T-helper 17 cell (primary cell): Measurements from ENCODE around the gene CYP27B1. TPM values are rescaled to one million over a fixed set of nuclear protein-coding genes. Genes with fewer than 3 reads are reported as not detected.

Source experiments
- ATAC-seq: fragments of 150-1000 bp; cut with Tn5 transposase; 2 replicates; pipeline ENCODE4 v1.10.0; 2021; ENCODE audit warnings: mild to moderate bottlenecking, moderate library complexity
- DNase-seq, 3 donors: peaks; one replicate each; pipeline versions ENCODE4 v3.0.0 to v3.0.0-alpha.2; 2020 to 2021
- H3K9me3 ChIP-seq: one replicate; pipeline ENCODE4 v1.7.0; 2013; ENCODE audit warnings: low read length, mild to moderate bottlenecking; ENCODE audit not compliant: control insufficient read depth, poor library complexity, severe bottlenecking
- H3K27ac Mint-ChIP-seq: one replicate; pipeline ENCODE4 v1.8.0; 2022; ENCODE audit warnings: mild to moderate bottlenecking, moderate library complexity, mixed read lengths
- H3K27me3 Mint-ChIP-seq: one replicate; pipeline ENCODE4 v1.8.0; 2022; ENCODE audit warnings: mixed read lengths
- H3K36me3 Mint-ChIP-seq: one replicate; pipeline ENCODE4 v1.8.0; 2022; ENCODE audit warnings: low read depth, mixed read lengths
- H3K4me1 Mint-ChIP-seq: one replicate; pipeline ENCODE4 v1.8.0; 2022; ENCODE audit warnings: mild to moderate bottlenecking, mixed read lengths
- H3K4me3 Mint-ChIP-seq: one replicate; pipeline ENCODE4 v1.8.0; 2022; ENCODE audit warnings: mild to moderate bottlenecking, moderate library complexity, mixed read lengths
- total RNA-seq, 4 donors: library from RNA in 2 of 4; stranded (reverse) in 2 of 4; gene quantifications; one replicate each; pipeline ENCODE4 v1.2.3 and lab custom pipeline; 2022 to 2026

Gene CYP27B1
- total RNA-seq, 2 donors from 2014 or later: 1.4 to 1.7 TPM

GRCh38 chr12:57757771-57758170 is 9.1 kb downstream of the CYP27B1 start:
- Mint-ChIP-seq H3K27ac (peak overlapping the region; percentile 71), H3K4me3 (peak overlapping the region; percentile 15), H3K36me3 (no peaks in the 10 kb centered on the region), H3K27me3 (no peaks in the 10 kb centered on the region), H3K4me1 (peaks cover 47% of the 10 kb centered on the region)
- ATAC-seq: no peak
- no peak for DNase-seq
- no peaks in the 10 kb centered on the region for H3K9me3 ChIP-seq

DNA sequence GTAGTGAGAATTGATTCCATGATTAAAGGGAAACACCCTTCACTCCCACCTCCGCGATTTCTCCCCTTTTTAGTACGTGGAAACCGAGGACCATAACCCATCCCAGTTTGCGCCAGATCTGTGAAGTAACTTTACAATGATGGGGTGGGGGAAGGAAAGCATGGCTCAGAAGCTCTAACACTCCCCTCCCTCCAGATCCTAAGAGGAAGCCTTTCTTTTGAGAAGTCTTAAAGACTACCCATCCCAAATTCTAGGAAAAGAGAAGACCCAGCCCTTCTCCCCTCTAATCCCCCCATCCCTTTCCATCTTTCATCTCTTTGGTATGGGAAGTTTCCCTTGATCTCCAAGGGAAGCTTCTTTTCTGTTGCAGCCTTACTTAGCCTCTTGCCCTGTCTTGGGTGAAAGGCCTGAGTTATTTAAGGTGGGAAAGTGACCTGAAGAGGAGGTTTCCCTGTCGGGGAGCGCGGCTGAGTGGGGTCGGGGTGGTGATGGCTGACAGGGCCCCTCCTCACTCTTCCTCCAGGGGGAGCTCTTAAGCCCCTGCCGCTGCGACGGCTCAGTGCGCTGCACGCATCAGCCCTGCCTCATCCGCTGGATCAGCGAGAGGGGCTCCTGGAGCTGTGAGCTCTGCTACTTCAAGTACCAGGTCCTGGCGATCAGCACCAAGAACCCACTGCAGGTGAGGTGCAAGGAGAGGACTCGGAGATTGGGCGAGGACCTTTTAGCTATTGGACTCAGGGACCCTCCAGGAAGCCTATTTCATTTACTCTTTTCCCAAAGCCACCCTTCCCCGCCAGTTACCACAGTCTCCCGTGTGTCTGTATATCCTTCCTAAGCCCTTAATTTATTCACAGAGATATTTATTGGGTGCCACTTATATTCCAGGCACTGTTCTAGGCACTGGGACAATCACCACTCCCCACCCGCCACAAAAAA is 10.2 kb downstream of the CYP27B1 start:
- Mint-ChIP-seq H3K36me3 (no peaks in the 10 kb centered on the region), H3K4me1 (peaks cover 58% of the 10 kb centered on the region), H3K4me3 (peak overlapping the region; percentile 92), H3K27me3 (no peaks in the 10 kb centered on the region), H3K27ac (peak overlapping the region; percentile 87)
- no peaks in the 10 kb centered on the region for H3K9me3 ChIP-seq
- DNase-seq: peak; percentile 55 to 67 (median 61)
- peak; percentile 18 for ATAC-seq

DNA sequence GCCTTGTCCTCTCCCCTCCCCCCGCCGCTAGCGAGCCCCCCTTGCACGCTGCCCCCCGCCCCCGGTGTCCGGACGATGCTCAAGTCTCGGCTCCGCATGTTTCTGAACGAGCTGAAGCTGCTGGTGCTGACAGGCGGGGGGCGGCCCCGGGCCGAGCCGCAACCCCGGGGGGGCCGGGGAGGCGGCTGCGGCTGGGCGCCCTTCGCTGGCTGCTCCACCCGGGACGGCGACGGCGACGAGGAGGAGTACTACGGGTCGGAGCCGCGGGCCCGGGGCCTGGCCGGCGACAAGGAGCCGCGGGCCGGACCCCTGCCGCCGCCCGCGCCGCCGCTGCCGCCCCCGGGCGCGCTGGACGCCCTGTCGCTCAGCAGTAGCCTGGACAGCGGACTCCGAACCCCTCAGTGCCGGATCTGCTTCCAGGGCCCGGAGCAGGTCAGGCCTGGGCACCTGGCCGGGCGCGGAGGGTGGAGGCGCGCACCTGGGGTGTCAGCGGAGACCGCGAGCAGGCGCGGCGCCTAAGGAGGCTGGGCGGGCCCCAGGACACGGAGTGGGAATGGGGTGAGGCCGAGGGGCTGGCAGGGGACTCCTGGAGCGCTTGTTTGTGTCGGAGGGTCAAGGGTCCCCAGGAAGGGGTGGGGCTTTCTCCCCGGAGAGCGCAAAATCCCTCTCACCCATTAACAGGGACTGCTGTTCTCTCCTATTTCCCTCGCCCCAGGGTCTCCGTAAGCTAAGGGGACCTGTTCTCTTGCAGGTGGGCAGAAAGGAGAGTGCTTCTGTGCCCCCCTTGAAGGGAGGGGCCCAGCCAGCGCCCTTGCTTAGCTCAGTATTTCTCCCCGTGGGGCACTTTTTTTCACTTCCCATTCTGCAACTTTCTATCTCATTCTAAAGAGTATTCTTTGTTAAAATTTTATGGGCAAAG is 11.2 kb downstream of the CYP27B1 start:
- no peaks in the 10 kb centered on the region for H3K27me3 Mint-ChIP-seq
- ATAC-seq: no peak
- DNase-seq: peak; percentile 45 to 48 (median 48)
- peaks cover 60% of the 10 kb centered on the region for H3K4me1 Mint-ChIP-seq
- H3K4me3 Mint-ChIP-seq: peak overlapping the region; percentile 92
- H3K27ac Mint-ChIP-seq: peak overlapping the region; percentile 87
- H3K9me3 ChIP-seq: no peaks in the 10 kb centered on the region
- H3K36me3 Mint-ChIP-seq: no peaks in the 10 kb centered on the region

GRCh38 chr12:57755194-57755453 is 11.8 kb downstream of the CYP27B1 start:
- Mint-ChIP-seq H3K27me3 (no peaks in the 10 kb centered on the region), H3K4me1 (peaks cover 59% of the 10 kb centered on the region), H3K36me3 (no peaks in the 10 kb centered on the region), H3K4me3 (peak overlapping the region; percentile 93), H3K27ac (peak overlapping the region; percentile 96)
- H3K9me3 ChIP-seq: no peaks in the 10 kb centered on the region
- DNase-seq: no peak
- no peak for ATAC-seq

DNA sequence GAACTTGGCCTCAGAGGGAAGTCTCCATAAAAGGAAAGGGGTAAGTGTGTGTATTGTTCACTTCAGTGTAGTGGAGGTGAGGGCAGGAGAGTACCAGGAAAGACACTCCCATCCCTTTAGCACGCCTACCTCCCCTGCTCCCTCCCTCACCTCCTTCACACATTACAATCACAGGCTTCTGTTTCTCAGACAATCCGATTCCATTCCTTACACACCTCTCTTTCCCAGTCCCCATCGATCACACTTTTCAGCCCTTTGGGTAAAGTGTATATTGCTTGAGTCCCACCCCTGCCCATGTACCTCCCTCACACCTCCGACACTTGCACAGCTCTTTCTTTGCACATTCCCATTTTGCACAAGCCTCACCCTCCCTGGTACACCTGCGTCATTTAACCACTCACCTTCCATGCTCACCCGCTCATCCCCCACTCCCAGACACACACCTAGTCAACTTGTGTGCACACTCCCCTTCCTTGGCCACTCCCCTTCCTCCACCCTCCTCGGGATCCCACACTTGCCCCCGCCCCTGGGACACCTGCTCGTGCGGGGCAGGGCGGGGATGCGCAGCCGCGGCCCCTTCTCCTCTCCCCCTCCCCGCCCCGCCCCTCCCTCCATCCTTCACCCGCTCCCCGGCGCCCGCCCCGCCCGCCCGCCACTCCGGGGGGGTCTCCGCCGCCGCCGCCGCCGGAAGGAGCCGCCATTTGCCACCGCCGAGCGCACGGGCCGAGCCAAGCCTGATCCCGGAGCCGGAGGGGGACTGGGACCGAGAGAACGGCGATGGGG is 12.3 kb downstream of the CYP27B1 start, which contains the start of gene MARCHF9:
MARCHF9 (plus strand) TSS at position 693 of the 783 bp plus-strand sequence. CDS start 426 bp downstream, outside the sequence.
- peak; percentile 58 for ATAC-seq
- no peaks in the 10 kb centered on the region for H3K36me3 Mint-ChIP-seq
- peak within 1 kb of the TSS; percentile 96 for H3K27ac Mint-ChIP-seq

DNA sequence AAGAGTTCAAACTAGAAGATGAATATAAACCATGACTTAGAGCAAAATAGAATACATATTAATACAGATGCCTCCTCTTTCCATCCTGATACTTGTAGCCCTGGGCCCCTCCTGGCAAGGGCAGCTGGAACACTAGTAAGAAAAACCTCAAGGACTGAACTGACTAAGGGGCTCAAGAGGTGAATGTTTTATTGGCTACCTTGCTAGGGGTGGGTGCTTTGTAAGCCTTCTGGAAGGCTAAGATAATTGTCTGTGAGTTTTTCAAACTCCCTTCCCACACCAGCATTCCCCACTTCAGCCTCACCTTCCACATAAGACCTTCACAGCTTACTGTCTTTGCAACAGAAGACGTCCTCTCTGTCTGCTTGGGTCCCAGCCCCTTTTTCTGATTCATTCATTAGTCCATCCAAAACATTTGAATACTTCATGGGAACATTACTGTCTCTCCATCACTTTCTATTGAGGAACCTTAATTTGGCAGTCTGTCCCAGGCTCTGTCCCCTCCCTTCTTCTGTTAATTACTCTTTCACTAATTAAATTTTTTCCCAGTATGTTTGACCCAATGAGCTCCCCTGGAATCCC is 13.0 kb downstream of the CYP27B1 start:
- H3K9me3 ChIP-seq: no peaks in the 10 kb centered on the region
- no peaks in the 10 kb centered on the region for H3K27me3 Mint-ChIP-seq
- H3K27ac Mint-ChIP-seq: peak overlapping the region; percentile 96
- peak overlapping the region; percentile 93 for H3K4me3 Mint-ChIP-seq
- peaks cover 53% of the 10 kb centered on the region for H3K4me1 Mint-ChIP-seq
- DNase-seq (no peak), ATAC-seq (no peak)
- H3K36me3 Mint-ChIP-seq: no peaks in the 10 kb centered on the region

More for the DNA sequence above, 12.3 kb downstream of the CYP27B1 start, which contains the start of gene MARCHF9:
- peak within 1 kb of the TSS; percentile 93 for H3K4me3 Mint-ChIP-seq
- no peaks in the 10 kb centered on the region for H3K27me3 Mint-ChIP-seq
- peaks cover 57% of the 10 kb centered on the region for H3K4me1 Mint-ChIP-seq
- H3K9me3 ChIP-seq: no peaks in the 10 kb centered on the region
- DNase-seq: peak; percentile 79 to 88 (median 85)

- DNase-seq: no peak
- no peaks in the 10 kb centered on the region for H3K27me3 Mint-ChIP-seq
- H3K4me1 Mint-ChIP-seq: peaks cover 50% of the 10 kb centered on the region
- no peaks in the 10 kb centered on the region for H3K9me3 ChIP-seq
- ATAC-seq: no peak
- H3K36me3 Mint-ChIP-seq: no peaks in the 10 kb centered on the region
- H3K4me3 Mint-ChIP-seq: peak overlapping the region; percentile 94
- H3K27ac Mint-ChIP-seq: peak overlapping the region; percentile 96
Observed at GRCh38 chr12:57752668-57753000, 14.2 kb downstream of the CYP27B1 start.

DNA sequence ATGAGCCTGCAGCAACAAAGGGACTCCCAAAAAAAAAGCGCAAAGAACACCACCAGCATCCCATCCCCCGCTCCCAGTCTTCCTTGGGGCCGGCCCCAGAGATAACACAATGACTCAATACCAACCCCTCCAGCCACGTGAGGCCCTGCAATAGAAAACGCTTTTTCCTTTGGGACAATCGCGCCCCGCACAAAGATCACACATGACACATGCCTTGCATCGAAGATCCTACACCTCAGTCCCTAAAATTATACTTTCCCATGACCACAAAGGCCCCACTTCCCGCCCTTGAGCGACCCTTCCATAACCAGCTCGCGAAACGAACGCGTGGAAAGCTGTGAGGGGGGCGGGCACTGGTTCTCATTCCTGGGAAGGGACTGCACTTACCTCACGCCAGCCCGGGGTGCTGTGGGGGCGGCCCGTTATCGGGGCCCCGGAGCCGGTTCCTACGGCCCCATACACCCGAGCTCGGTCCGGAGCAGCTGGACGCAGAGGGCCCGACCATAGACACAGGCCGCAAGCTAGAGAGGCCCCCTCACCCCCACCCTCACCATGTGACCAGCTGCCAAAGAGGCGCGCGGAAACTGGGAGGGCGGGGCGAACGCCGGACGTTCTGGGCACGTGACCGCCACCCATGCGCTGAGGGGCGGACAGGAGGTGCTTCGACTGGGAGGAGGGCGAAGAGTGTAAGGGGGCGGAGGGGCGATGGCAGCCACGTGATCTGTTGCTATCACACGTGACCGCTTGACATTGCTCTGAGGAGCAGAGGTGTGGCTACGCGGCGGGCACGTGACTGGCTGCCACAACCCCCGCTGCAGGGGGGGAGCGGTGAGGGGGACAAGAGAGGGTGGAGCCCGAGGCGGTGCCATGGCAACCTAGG is 14.8 kb downstream of the CYP27B1 start, which contains the start of gene CDK4:
CDK4 (minus strand) TSS at position 523 of the 880 bp plus-strand sequence. CDS start 593 bp downstream, outside the sequence.
- H3K9me3 ChIP-seq: no peaks in the 10 kb centered on the region
- DNase-seq (peak; percentile 97 to 99 (median 98)), ATAC-seq (peak; percentile 81)
- peak within 1 kb of the TSS; percentile 96 for H3K27ac Mint-ChIP-seq
- peaks cover 49% of the 10 kb centered on the region for H3K4me1 Mint-ChIP-seq
- H3K27me3 Mint-ChIP-seq: no peaks in the 10 kb centered on the region
- H3K4me3 Mint-ChIP-seq: peak within 1 kb of the TSS; percentile 94
- no peaks in the 10 kb centered on the region for H3K36me3 Mint-ChIP-seq

DNA sequence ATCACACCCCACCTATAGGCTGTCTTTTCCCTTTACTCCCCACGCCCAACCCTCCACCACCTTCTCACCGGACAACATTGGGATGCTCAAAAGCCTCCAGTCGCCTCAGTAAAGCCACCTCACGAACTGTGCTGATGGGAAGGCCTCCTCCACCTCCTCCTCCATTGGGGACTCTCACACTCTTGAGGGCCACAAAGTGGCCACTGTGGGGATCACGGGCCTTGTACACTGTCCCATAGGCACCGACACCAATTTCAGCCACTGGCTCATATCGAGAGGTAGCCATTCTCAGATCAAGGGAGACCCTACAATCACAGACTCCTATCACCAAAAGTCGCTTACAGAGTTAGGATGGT is 15.5 kb downstream of the CYP27B1 start:
- DNase-seq (no peak), ATAC-seq (no peak)
- Mint-ChIP-seq H3K4me1 (peaks cover 46% of the 10 kb centered on the region), H3K36me3 (no peaks in the 10 kb centered on the region), H3K4me3 (peak overlapping the region; percentile 94), H3K27me3 (no peaks in the 10 kb centered on the region), H3K27ac (peak overlapping the region; percentile 96)
- H3K9me3 ChIP-seq: no peaks in the 10 kb centered on the region

- ATAC-seq: no peak
Observed at GRCh38 chr12:57750561-57751431, 16.1 kb downstream of the CYP27B1 start.

GRCh38 chr12:57749061-57749460 is 17.8 kb downstream of the CYP27B1 start:
- H3K4me1 Mint-ChIP-seq: peaks cover 57% of the 10 kb centered on the region
- no peak overlapping the region for H3K27ac Mint-ChIP-seq
- no peak for ATAC-seq
- H3K4me3 Mint-ChIP-seq: no peak overlapping the region
- no peaks in the 10 kb centered on the region for H3K36me3 Mint-ChIP-seq
- no peaks in the 10 kb centered on the region for H3K27me3 Mint-ChIP-seq
- no peaks in the 10 kb centered on the region for H3K9me3 ChIP-seq
- no peak for DNase-seq

More at GRCh38 chr12:57750561-57751431, 16.1 kb downstream of the CYP27B1 start:
- H3K27me3 Mint-ChIP-seq: no peaks in the 10 kb centered on the region
- no peaks in the 10 kb centered on the region for H3K36me3 Mint-ChIP-seq
- H3K4me1 Mint-ChIP-seq: peaks cover 48% of the 10 kb centered on the region
- H3K27ac Mint-ChIP-seq: peak overlapping the region; percentile 96
- peak overlapping the region; percentile 94 for H3K4me3 Mint-ChIP-seq
- H3K9me3 ChIP-seq: no peaks in the 10 kb centered on the region
- no peak for DNase-seq
